Gastrocnemius medialis (tissue), 4 donors: ENCODE data around the gene ZC3H18.

Source experiments
- CTCF ChIP-seq, 5 experiments: fragments of 450-650 bp in 3 of 5; fragments of 200-600 bp in 2 of 5; sonication (generic) in 2 of 5; IDR thresholded peaks in 4 of 5; conservative IDR thresholded peaks in 1 of 5; 1 replicate in 4 of 5; 2 replicates in 1 of 5; pipeline ENCODE4 v1.5.1; 2016 to 2019; ENCODE audit warnings: antibody characterized with exemption in 5 of 5, mild to moderate bottlenecking in 3 of 5, moderate library complexity in 3 of 5
- POLR2A ChIP-seq, 2 donors: fragments of 450-650 bp; IDR thresholded peaks; one replicate each; pipeline ENCODE4 v1.6.1; 2017; ENCODE audit warnings: antibody characterized with exemption in 2 of 2, mild to moderate bottlenecking in 2 of 2, moderate library complexity in 2 of 2

GRCh38 chr16:88526008-88526905 lies 43.9 kb upstream of the ZC3H18 start:
- no peak for TF ChIP-seq CTCF (IDR thresholded peaks at IDR 0.05 in 4 of 5, conservative IDR thresholded peaks at IDR 0.05 in 1 of 5)
- TF ChIP-seq POLR2A (IDR thresholded peaks at IDR 0.05): no peak
